ENCODE results near the gene SLBP.

The SLBP gene

DNA sequence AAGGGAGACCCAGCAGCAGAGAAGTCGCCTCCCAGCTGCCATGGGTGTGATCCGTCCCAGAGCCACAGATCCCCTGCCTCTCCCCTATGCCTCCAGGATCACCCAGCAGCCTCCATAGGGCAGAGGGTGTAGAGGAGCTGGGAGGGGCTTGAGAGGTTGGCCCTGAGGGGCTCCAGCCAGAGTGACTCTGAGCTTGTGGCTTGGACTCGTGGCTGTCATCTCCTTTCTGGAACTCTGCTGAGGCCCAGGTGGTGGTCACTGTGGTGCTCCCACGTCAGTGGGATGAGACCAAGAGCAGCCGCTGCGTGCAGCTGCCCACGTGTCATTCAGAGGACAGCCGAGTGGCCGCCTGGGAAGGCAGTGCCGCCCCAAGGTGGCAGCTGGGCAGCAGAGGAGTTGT lies 13.4 kb upstream of the SLBP start:
- no peak for DNase-seq

DNA sequence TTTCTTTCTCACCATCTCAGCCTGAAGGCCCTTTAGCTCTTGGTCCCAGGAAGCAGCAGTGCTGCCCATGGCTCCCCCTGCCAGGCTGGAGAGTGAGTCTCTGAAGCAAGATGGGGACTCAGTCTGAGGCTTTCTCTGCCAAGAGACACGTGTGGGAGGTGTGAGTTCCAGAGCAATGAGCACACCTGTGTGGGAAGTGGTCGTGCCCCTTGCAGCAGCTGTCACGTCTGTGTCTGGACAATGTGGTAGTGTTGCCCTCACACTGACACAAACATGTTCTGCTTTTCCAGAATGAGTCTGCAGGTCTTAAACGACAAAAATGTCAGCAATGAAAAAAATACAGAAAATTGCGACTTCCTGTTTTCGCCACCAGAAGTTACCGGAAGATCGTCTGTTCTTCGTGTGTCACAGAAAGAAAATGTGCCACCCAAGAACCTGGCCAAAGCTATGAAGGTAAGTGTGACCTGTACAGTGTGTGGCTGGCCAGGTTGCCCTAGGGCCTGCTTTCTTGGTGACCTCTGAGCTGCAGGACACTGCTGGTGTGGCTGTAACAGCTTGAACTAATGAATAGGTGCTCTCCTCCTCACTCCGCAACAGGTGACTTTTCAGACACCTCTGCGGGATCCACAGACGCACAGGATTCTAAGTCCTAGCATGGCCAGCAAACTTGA lies 11.1 kb upstream of the SLBP start:
- DNase-seq, result no peak

DNA sequence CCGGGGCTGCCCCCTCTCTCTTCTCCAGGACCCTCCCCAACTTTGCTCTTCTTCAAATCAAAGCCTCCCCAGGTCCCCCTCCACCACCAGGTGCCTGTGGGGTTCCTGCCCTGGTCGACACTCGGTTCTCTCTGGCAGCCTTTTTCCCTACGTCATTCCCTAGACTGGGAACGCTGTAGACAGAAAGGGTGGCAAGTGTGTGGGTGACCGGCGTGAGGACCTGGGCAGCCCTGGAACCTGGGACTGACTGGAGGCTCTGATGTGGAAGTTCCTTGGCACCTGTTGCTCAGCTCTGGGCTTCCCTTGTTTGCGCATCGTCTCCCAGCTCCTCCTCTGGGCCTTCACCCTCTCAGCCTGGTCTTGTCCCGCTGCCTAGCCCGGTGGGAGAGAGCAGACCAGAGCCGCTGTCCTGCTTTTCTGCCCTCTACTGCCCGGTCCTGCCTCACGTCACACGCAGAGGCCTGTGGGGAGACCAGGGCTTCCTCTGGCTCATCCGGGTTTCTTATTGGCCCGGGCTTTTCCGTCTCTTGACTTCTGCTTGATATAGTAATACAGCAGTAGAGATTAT lies 10.5 kb upstream of the SLBP start:
- DNase-seq, result no peak

DNA sequence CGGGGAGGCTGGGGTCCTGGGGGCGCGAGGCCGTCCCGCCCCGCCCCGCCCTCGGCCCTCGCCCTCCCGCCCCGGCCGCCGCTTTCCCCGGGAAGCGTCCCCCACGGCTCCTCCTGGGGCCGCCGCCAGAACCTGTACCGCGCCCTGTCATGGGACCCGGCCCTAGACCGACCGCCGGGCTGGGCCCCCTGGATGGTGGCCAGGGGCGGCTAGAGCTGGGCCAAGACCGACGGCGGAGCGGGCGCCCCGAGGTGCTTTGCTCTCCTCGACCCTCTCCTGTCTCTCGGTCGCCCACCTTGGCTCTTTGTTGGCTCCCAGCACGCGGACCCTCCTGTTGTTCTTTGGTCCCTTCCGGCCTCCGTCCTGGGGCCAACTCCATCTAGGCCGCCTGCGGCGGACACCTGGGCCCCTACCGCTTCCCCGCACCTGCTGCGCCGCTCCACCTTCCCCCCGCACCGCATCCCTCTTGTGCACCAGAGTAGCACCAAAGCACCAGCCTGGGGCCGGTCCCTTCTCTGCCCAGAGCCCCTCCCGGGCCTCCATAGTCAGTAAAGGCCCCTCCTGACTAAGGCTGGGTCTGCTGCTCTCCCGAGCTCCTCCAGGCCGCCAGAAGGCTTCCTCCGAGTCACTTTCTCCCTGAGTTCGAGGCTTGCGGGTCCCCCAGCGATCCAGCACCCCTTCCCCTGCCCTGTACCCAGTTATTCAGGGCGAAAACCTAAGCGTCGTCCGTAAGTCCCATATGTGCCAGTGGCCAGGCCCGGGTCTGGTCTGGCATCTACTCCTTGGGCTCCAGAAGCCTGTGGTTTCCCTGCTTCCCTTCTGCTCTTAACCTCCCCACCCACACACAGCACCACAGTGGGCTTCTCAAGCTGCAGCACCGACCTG lies 9.8 kb upstream of the SLBP start:
- DNase-seq, result no peak

DNA sequence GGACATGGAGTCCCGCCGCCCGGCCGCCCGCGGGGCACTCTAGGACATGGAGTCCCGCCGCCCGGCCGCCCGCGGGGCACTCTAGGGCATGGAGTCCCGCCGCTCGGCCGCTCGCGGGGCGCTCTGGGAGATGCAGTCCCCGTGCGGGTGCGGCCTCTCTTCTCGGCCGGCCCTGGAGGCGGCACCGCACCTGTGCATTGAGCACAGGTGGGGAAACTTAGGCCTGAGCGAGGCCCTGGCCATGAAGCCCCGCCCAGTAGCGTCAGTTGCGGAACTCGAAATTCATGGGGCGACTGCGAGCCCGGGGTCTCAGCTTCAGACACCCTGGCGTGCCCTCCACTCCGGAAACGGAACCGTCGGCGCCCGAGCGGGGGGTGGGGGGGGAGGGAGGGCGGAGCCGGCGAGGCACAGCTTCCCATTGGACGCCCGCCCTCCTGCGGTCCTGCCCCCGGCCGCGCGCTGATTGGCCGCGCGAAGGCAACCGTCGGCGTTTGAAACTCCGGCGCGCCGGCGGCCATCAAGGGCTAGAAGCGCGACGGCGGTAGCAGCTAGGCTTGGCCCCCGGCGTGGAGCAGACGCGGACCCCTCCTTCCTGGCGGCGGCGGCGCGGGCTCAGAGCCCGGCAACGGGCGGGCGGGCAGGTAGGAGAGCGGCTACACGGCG lies 9.0 kb upstream of the SLBP start, which contains the start of the genes TACC3 and TMEM129:
TSS of gene TACC3 (plus strand) at position 519 of the 663 bp plus-strand sequence. CDS start 1,901 bp downstream, outside the sequence.
TSS of gene TMEM129 (minus strand) at position 321 of the 663 bp plus-strand sequence. CDS start 486 bp downstream, outside the sequence.
- DNase-seq, result peak; percentile 80 to 81

DNA sequence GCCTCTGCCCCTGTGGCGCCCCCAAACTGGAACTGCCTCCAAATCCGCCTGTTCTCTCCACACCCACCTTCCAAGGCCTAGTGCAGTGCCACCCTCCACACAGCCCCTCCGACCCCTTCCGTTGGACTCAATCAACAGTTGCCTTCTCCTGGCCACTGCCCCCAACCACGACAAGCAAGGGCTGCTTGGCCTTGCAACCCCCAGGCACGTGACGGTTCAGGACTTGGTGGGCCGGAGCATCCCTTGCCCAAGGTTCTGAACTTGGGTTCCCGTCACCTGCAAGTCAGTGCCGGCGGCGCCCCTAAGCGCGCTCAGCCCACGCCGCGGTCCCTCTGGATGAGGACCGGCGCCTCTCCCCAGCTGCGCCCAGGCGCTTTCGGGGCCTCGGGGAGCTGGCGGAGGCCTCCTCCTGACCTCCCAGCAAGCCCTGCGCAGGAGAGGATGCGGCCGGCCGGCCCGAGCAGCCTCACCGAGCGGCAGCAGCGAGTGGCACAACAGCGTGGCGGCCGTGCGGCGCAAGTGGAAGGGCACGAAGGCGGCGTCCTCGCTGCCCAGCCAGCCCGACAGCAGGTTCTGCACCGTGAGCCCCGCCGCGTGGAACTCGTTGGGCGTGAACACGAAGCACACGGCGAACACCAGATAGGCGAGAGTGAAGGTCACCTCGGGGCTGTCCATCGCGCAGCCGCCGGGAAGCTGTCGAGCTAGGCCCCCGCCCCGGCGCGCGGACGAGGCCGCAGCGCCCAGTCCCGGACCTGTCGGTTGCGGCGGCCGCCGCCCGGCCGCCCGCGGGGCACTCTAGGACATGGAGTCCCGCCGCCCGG lies 8.3 kb upstream of the SLBP start:
- no peak for DNase-seq

DNA sequence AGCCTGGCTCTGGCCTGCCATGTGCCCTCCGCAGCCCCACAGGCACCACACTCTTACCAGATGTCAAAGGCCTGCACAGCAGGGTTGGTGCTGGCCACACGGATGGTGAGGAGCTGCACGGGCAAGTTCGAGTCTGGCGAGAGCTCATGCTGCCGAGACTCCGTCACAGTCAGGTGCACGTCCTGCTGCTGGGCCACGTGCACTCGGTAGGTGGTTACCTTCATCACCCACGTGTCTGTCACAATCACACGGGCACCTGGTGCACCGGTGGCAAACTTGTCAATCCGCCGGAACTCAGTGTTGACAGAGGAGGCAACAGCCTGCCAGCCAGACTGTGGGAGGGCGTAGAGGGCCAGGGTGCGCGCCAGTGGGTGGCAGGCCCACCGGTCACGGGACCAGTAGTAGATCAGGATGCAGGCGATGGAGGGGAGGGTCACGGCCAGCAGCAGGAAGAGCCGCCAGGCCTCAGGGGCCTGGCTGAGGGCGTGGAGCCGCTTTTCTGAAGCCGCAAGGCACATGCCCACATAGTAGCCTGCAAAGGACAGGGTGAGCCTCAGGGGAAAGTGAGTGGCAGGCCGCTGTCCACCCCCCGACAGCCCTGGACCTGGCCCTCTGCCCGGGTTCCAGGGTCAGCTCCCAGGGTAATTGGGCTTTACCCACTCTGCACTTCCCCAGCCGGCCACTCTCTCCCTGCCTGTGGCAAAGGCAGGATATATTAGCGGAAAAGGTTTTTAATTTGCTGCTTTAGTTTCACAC lies 6.2 kb upstream of the SLBP start:
- DNase-seq, result no peak

DNA sequence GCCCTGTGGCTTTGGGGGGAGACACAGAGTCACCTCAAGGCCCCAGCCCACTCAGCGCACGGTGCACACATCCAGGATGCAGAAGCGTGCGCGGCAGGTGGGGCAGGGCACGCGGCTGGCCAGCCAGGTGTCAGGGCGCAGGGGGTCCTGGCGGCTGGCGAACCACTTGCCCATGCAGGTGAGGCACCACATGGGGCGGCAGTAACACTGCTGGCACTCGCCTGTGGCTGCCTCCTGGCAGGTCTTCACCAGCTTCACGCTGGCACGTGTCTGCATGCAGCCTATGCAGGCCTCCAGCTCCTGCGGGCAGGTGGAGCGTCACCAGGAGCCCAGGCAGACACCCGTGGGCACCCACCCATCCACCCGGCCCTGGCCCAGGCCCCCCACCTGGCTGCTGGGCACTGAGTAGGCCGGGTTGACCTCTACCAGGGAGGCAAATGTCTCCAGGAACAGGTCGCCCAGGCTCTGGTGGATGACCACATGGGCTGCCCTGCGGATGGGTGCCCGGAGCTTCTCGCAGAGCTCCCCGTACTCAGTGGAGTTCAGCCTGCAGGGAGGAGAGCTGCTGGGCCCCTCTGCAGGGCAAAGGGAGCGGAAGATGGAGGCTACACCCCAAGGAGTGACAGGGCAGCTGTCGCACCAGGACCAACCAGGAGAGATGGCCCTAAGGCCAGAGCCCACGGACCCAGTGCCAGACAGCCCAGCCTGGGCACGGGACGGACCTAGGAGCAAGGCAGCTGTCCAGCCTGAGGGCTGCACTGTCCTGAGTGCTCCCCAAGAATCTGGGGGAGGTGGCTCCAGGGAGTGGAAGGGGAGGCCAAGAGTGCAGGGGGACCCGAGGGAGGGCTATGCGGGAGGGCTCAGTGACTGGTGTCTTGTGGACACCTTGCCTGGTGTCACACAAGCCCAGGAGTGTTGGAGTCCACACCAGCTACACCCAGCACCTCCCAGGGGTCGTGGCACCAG lies 5.3 kb upstream of the SLBP start:
- DNase-seq, result no peak

DNA sequence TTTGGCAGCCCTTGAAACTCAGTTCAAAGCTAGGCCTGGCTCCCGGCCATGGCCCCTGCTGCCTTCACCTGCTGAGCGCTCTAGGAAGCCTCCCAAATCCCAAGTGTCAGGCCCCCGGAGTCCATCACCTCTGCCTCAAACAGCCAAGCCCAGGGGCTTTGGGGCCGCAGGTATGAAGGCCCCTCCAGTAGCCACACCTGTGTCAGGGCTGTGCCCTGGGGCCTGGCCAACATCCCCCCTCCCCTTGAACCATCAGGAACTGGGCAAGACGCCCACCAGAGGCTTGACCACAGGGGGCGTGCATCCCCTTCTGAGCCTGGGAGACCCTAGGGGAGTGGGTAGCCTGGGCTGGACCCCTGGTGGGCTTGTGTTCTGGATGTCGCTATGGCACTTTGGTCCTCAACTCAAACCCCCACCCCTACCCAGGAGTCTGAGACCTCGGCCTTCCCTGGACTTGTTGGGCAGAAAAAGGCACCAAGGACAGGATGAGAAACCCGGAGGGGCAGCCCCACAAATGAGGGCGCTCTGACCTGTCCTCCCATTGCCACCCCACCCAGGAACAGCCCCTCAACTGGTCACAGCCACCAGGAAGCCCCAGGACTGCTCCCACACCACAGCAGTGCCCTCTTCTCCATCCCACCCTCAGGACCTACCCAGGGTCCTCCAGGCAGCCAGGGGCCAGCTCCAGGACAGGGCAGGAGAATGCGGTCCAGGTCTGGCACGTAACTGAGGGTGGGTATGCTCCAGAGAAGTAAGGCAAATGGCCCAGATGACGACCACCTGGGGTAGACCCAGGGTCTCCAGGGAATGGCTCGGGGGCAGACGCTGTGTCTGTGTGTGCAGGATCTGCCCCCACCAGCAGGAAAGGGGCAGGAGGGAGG lies 4.2 kb upstream of the SLBP start:
- DNase-seq, result no peak

DNA sequence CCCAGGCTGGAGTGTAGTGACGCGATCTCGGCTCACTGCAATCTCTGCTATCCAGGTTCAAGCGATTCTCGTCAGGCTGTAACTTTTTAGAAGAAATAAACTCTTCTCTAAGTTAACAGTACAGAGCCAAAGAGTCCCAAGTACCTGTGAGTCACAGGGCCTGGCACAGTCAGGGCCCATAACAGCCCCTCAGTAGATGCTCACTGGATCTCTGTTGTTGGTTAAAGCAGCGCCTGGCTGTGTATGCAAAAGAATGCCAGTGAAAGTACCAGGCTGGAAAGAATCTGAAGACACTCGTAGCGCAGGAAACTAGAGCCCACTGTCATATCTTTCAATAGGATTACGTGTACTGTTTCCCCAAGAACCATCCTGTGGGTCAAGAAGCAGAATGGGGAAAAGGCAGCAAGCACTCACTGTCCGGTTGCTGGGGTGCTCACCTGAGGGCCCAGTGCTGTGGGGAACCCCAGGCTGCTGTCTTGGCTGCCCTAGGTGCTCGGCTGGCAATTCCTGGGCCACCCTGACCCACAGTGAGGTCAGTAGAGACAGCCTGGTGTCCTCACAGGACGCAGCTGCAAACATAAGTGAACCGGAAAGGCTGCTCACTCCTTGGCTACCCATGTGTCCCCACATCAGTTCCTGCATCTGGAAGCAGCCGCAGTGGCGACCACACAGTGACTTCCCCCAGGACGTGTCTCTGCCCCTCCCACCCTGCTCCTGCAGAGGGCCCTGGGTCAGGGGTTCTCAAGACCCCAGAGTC lies 3.1 kb upstream of the SLBP start:
- no peak for DNase-seq

DNA sequence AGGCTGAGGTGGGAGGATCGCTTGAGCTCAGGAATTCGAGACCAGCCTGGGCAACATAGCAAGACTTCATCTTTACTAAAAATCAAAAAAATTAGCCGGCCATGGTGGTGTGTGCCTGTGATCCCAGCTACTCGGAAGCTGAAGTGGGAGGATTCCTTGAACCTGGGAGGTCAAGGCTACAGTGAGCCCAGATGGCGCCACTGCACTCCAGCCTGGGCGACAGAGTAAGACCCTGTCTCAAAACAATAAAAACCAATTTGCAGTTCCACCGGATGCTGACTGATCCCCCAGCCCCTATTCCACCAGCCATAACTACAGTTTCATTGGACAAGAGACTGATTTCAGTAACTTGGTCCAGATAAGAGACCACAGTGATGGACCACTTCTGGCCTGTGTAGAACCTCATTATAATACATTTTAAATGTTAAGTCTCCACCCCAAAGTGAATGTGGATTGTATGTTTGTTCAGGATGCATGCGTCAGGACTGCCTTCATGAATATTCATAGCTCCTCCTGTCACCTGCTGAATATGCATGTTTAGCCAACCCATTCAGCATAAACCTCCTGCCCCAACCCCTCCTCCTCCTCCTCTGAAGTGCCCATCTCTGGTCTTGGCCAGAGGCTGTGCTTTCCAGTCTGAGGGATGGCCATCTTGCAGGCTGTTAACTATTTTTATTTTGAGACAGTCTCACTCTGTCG lies 2.3 kb upstream of the SLBP start:
- no peak for DNase-seq

DNA sequence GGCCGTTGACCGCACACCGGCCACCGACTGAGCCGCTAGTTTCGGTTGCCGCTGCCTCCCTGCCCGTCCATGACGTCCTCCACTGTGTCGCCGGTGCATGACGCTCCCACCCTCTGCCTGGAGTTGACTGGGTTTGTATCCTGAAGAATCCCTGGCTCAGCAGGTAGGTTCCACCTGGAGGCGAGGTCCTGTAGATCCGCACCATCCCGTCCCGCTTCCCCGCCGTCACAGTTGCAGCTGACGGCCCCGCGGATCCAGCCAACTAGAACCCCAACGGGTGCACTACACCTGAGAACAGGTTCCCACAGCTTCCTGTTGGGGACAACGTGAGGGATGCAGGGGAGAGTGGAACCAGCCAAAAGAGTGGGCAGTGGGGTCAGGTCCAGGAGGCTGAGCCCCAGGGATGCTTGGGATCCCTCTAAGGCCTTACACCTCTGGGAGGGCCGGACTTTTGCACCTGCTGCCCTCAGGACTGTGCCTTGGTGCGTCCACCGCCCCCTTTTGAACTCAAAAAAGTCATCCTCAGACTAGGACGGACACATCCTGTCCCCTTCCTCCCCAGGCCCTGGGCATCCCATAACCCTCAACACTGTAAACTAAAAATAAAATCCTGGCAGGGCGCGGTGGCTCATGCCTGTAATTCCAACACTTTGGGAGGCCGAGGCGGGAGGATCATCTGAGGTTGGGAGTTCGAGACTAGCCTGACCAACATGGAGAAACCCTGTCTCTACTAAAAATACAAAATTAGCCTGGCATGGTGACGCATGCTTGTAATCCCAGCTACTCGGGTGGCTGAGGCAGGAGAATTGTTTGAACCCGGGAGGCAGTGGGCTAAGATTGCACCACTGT lies 1.1 kb upstream of the SLBP start:
- no peak for DNase-seq

DNA sequence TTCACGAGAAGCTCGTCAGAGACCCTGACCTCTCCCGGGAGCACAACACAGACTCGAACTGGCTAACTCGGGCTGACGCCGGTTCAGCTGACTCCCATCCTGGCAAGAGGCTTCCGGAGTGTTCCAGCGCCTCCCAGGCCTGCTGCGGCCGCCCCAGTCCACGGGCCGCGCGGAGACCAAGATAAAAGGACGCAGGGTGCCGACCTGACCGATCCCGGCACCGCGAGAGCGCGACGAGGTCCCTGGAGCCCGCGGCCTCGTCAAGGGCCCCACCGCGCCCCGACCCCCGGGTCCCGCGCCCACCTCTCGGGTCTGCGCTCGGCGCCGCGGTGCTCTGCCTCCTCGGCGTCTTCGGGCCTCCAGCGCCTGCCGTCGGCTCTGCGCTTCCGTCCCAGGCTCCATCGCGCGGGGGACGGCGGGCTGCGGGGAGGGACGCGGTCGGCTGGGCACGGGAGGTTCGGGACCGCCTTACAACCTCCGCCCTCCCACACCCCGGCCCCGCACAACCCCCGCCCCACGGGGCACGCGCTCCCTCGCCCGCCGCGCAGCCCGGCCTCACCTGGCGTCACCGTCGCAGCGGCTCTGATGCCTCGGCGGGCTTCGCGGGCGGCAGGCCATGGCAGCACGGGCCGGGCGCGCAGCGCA lies 426 bp downstream of the SLBP start:
- DNase-seq, result no peak

DNA sequence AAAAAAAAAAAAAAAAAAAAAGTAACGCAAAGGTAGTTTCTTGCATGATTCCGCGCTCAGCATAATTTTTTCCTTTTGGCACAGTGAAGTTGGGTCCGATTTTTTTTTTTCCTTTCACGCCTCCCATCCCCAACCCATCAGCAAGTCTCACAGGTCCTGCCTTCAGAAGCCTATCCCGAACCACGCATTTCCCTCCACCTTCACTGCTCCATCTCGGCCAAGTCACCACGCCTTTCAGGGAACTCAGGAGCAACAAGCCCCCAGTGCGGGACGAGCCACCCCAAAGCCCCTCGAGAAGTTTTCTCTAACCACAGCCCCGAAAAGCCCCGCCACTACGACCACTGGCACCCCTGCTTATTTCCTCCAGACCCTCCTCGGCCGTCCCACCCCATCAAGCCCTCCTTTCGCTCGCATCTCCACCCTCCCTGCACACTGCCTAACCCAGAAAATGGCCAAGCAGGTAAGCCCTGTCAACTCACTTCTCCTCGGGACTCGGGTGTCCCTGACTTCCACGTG lies 1.0 kb downstream of the SLBP start:
- DNase-seq, result no peak

DNA sequence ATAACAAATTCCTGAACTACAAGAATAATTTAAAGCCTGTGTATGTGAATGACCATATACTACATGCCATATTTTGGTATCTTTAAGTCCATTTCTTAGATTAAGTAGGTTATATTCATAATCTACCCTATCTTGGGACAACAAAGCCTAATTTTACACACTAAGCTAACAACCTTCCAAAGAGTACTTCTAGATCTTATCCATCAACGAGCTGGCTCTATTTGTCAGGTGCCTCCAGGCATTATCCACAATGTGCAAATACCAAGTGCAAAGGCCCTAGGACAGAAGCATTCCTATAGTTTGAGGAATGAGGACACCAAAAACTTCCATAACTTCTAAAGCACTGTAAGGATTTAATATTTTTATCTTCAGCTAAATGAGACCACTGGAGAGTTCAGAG lies 3.5 kb downstream of the SLBP start:
- no peak for DNase-seq

DNA sequence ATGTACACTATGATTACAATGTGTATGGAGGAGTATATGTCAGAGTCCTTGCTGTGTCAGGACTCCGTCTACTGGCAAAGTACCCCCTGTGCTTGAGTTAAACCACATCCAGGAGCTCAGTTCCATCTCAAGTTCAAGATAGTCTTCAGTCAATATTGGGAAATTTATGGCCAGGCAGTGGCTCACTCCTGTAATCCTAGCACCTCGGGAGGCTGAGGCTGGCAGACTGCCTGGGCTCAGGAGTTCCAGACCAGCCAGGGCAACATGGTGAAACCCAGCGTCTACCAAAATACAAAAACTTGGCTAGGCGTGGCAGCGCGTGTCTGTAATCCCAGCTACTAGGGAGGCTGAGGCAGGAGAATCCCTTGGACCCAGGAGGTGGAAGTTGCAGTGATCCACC lies 5.8 kb downstream of the SLBP start:
- DNase-seq, result no peak

Measured in SHP77 (cell line).